BE2C (cell line): ENCODE measurements around the gene KCNMA1.

Experiments used
- DNase-seq: peaks from one replicate; pipeline ENCODE4 v3.0.0-alpha.2; 2020
- H3K27me3 ChIP-seq: fragments of 250-450 bp; sonication (Bioruptor Pico); 2 replicates; pipeline ENCODE4 v1.5.1; 2020; ENCODE audit warnings: mild to moderate bottlenecking
- H3K36me3 ChIP-seq: fragments of 250-450 bp; sonication (Bioruptor Pico); 2 replicates; pipeline ENCODE4 v1.5.1; 2020; ENCODE audit warnings: mild to moderate bottlenecking
- H3K4me1 ChIP-seq: fragments of 250-450 bp; sonication (Bioruptor Pico); 2 replicates; pipeline ENCODE4 v1.5.1; 2020
- H3K4me3 ChIP-seq: 2 replicates; pipeline ENCODE4 v1.5.1; 2011; ENCODE audit warnings: low read depth, low read length
- H3K9me3 ChIP-seq: fragments of 250-450 bp; sonication (Bioruptor Pico); 2 replicates; pipeline ENCODE4 v1.5.1; 2020
- CTCF ChIP-seq: IDR thresholded peaks from 2 replicates; pipeline ENCODE4 v1.5.1; 2012; ENCODE audit warnings: mild to moderate bottlenecking, low read depth, low read length

The KCNMA1 gene

GRCh38 chr10:77207182-77207827, 430.3 kb downstream of the KCNMA1 start:
- H3K4me1 ChIP-seq: no peaks in the 10 kb centered on the region
- DNase-seq: no peak
- TF ChIP-seq CTCF: no peak
- H3K9me3 ChIP-seq: no peaks in the 10 kb centered on the region
- H3K4me3 ChIP-seq: no peak overlapping the region
- no peaks in the 10 kb centered on the region for H3K36me3 ChIP-seq
- no peaks in the 10 kb centered on the region for H3K27me3 ChIP-seq

GRCh38 chr10:77205135-77205534, 432.5 kb downstream of the KCNMA1 start:
- no peak for TF ChIP-seq CTCF
- no peaks in the 10 kb centered on the region for H3K4me1 ChIP-seq
- H3K36me3 ChIP-seq: no peaks in the 10 kb centered on the region
- H3K9me3 ChIP-seq: no peaks in the 10 kb centered on the region
- H3K4me3 ChIP-seq: no peak overlapping the region
- DNase-seq: no peak
- H3K27me3 ChIP-seq: no peaks in the 10 kb centered on the region

- no peaks in the 10 kb centered on the region for H3K4me1 ChIP-seq
- no peak for DNase-seq
- TF ChIP-seq CTCF: no peak
- H3K27me3 ChIP-seq: no peaks in the 10 kb centered on the region
- no peaks in the 10 kb centered on the region for H3K36me3 ChIP-seq
- H3K4me3 ChIP-seq: no peak overlapping the region
- no peaks in the 10 kb centered on the region for H3K9me3 ChIP-seq
Measured at GRCh38 chr10:77204171-77204570, 433.4 kb downstream of the KCNMA1 start.

- no peak for DNase-seq
- no peaks in the 10 kb centered on the region for H3K4me1 ChIP-seq
- TF ChIP-seq CTCF: no peak
- H3K36me3 ChIP-seq: no peaks in the 10 kb centered on the region
- no peaks in the 10 kb centered on the region for H3K27me3 ChIP-seq
- H3K4me3 ChIP-seq: no peak overlapping the region
- H3K9me3 ChIP-seq: no peaks in the 10 kb centered on the region
Measured at GRCh38 chr10:77202857-77203256, 434.8 kb downstream of the KCNMA1 start.

- H3K9me3 ChIP-seq: no peaks in the 10 kb centered on the region
- no peaks in the 10 kb centered on the region for H3K4me1 ChIP-seq
- DNase-seq: no peak
- TF ChIP-seq CTCF: no peak
- H3K27me3 ChIP-seq: no peaks in the 10 kb centered on the region
- H3K36me3 ChIP-seq: no peaks in the 10 kb centered on the region
- no peak overlapping the region for H3K4me3 ChIP-seq
Measured at GRCh38 chr10:77201135-77202106, 436.2 kb downstream of the KCNMA1 start.

GRCh38 chr10:77197544-77197943, 440.1 kb downstream of the KCNMA1 start:
- H3K4me1 ChIP-seq: no peaks in the 10 kb centered on the region
- H3K9me3 ChIP-seq: no peaks in the 10 kb centered on the region
- TF ChIP-seq CTCF: no peak
- no peaks in the 10 kb centered on the region for H3K27me3 ChIP-seq
- H3K4me3 ChIP-seq: no peak overlapping the region
- no peaks in the 10 kb centered on the region for H3K36me3 ChIP-seq
- no peak for DNase-seq
